Measurements from ENCODE around the gene SERPINH1. TPM values are rescaled to one million over a fixed set of nuclear protein-coding genes. Genes with fewer than 3 reads are reported as not detected.

SERPINH1 gene
- total RNA-seq, result 484 and 891 TPM in 2 replicates

GRCh38 chr11:75562048-75562835, at the start of gene SERPINH1:
Gene SERPINH1 (plus strand): TSS chr11:75562253. CDS start chr11:75566350, 4,097 bp downstream.

GRCh38 chr11:75525433-75526191, 36.4 kb upstream of the SERPINH1 start, which contains the start of gene GDPD5:
Gene GDPD5 (minus strand): TSS chr11:75525941. CDS start chr11:75477735, 48,206 bp downstream.

Other genes with a start within 250 kb of the SERPINH1 start
- gene ARRB1, start 210.6 kb upstream of the SERPINH1 start, total RNA-seq, result 26.3 and 62.9 TPM in 2 replicates
- 2,288 and 3,828 TPM in 2 replicates for gene RPS3, start 162.7 kb upstream of the SERPINH1 start, total RNA-seq
- gene KLHL35, start 129.1 kb upstream of the SERPINH1 start, total RNA-seq, result 0.43 and 2.5 TPM in 2 replicates
- 0.79 and 1.4 TPM in 2 replicates for gene GDPD5, start 36.3 kb upstream of the SERPINH1 start, total RNA-seq
- 0.86 and 1.3 TPM in 2 replicates for gene MAP6, start 106.8 kb downstream of the SERPINH1 start, total RNA-seq
- gene MOGAT2, start 155.6 kb downstream of the SERPINH1 start, total RNA-seq, result under 0.01 TPM in 1 of 2 replicates, not detected in the other
- 6.9 and 13.4 TPM in 2 replicates for gene DGAT2, start 206.5 kb downstream of the SERPINH1 start, total RNA-seq

Measured in bronchial smooth muscle cell (primary cell).